ENCODE results near the gene TLX2. TPM values are rescaled to one million over a fixed set of nuclear protein-coding genes. Genes with fewer than 3 reads are reported as not detected.
A peak's percentile ranks its signal among the peaks of the same experiment; 100 is the strongest.

Gene TLX2
- total RNA-seq, 1 donor from 2014 or later, result not detected

DNA sequence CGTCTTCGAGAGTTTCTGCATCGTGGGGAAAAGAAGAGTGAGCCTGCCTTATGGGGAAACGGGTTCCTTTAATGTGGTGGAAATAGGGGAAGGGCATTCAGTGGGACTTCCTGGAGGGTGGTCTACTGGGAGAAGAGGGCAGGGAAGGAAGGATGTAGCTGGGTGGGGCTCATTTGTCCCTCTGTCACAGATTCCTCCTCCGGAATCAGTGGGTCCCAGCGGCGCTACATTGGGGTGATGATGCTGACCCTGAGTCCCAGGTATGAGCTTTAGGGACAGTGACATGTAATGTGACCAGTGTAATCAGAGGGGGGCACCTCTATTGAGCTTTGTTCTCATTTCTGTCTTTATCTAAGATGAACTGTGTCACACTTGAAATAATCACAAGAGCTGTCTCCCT, 17.4 kb downstream of the TLX2 start:
- no peak for DNase-seq (ENCODE audit: low read depth in 2 of 2)

- peak; percentile 67 to 69 for DNase-seq (ENCODE audit: low read depth in 2 of 2)
Observed at GRCh38 chr2:74532222-74532621, 18.0 kb downstream of the TLX2 start.

GRCh38 chr2:74533464-74533863, 19.2 kb downstream of the TLX2 start:
- DNase-seq (ENCODE audit: low read depth in 2 of 2), result no peak

- DNase-seq (ENCODE audit: low read depth in 2 of 2), result no peak
Observed at GRCh38 chr2:74534411-74534810, 20.2 kb downstream of the TLX2 start.

DNA sequence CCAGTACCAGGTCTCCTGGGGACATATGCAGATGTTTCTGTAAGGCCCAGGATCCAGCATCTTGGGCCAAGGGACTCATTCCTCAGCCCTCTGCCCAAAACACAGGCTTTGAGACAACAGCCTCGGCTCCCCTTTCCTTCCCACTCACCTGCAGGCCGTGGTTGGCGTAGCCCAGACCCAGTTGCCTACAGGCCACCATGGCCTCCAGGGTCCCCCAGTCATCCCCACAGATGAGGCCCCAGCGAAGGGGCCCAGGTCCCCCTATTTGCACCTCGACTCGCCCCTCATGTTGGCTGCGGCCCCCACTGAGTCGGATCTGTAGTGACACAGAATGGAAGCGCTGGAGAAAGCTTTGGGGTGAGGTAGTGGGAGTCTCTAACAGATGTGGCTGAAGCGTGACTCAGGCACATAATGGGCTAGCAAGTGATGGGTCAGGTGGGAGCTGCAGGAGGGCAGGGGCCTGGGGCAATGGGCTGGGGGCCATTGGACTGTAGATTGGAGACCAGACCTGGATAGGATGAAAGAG, 21.3 kb downstream of the TLX2 start:
- no peak for DNase-seq (ENCODE audit: low read depth in 2 of 2)

- no peak for DNase-seq (ENCODE audit: low read depth in 2 of 2)
Observed at GRCh38 chr2:74536166-74536950, 22.1 kb downstream of the TLX2 start.

- no peak for DNase-seq (ENCODE audit: low read depth in 2 of 2)
Observed at GRCh38 chr2:74537140-74537539, 22.9 kb downstream of the TLX2 start.

DNA sequence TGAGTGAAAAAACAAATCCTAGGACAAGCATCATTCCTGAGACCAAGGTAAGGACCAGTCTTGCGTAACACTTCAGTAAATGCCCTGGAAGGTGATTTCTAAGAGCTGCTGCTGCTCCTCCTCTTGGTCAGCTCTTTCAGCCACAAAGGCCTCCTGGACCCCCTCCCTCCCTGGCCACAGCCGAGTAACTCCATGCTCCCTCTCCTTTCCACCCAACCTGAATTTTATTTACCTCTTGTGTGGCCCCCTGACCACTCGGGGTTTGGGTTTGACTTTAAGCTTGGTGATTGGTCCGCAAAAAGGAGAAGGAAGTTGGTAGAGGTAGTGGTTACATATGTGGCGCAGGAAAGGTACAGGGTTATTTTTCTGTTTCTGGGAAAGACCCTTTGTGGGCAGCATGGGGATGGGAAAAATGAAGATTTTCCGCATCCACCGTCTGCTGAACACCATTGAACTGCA, 24.7 kb downstream of the TLX2 start:
- DNase-seq (ENCODE audit: low read depth in 2 of 2), result no peak

- DNase-seq (ENCODE audit: low read depth in 2 of 2), result no peak
Observed at GRCh38 chr2:74540291-74540690, 26.0 kb downstream of the TLX2 start.

DNA sequence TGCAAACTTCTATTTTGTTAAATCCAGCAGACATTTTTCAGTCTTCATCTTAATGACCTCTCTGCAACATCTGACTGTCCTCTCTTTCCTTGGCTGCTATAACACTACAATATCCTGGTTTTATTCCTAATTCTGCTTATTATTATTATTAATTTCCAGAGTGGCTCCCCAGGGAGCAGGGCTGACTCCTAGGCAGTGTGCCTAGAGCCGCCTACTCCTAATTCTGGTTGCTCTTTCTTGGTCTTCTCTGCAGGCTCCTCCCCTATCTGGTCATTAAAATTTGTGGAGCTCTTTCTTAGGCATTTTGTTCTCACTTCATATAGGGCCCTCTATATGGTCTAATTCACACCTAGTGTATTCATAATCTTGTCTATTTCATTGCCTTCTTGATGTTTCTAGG, 28.7 kb downstream of the TLX2 start:
- no peak for DNase-seq (ENCODE audit: low read depth in 2 of 2)

GRCh38 chr2:74544634-74545033, 30.4 kb downstream of the TLX2 start:
- no peak for DNase-seq (ENCODE audit: low read depth in 2 of 2)

DNA sequence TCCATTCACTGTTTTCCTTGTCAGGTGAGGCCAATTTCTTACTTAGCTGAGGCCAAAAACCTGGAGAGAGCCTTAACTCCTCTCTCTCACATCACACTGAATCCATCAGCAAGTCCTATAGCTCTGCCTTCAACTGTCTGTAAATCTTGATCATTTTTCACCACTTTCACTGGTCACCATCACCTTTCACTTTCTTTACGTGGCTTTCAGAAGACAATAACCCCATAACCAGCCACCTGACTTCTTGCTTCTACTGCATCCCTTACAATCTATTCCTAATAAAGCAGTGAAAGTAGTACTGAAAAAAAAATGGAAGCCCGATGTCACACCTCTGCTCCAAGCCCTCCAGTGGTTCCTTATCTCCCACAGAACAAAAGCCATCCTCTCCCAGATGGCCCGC, 31.8 kb downstream of the TLX2 start:
- DNase-seq (ENCODE audit: low read depth in 2 of 2), result no peak

DNA sequence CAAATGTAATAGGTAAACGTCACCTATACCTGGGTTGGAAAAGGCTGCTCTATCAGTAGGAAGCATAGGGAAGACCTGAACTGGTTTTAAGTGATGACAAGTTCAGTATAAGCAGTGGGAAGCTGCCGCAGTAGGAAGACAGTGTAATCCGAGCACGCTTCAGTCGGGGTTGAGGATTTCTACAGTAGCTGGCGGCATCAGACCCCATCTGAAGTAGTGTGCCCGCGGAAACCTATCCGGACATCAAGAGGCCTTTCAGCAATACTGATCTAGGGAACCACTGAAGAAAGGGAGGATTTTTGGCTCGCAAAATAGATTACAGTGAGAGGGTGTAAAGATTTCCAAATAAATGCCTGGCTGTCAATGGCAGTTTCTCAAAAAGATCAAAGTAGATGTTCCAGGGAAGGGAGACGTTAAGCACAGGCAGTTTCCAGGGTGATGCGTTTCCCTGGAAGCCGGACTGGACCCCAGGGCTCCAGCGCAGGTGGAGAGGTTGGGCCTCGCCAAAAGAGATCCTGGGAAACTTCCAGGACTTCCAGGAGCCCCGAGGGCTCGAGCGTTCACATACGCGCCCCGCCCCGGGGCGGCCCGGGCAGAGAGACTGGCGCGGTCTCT, 34.1 kb downstream of the TLX2 start:
- no peak for DNase-seq (ENCODE audit: low read depth in 2 of 2)

DNA sequence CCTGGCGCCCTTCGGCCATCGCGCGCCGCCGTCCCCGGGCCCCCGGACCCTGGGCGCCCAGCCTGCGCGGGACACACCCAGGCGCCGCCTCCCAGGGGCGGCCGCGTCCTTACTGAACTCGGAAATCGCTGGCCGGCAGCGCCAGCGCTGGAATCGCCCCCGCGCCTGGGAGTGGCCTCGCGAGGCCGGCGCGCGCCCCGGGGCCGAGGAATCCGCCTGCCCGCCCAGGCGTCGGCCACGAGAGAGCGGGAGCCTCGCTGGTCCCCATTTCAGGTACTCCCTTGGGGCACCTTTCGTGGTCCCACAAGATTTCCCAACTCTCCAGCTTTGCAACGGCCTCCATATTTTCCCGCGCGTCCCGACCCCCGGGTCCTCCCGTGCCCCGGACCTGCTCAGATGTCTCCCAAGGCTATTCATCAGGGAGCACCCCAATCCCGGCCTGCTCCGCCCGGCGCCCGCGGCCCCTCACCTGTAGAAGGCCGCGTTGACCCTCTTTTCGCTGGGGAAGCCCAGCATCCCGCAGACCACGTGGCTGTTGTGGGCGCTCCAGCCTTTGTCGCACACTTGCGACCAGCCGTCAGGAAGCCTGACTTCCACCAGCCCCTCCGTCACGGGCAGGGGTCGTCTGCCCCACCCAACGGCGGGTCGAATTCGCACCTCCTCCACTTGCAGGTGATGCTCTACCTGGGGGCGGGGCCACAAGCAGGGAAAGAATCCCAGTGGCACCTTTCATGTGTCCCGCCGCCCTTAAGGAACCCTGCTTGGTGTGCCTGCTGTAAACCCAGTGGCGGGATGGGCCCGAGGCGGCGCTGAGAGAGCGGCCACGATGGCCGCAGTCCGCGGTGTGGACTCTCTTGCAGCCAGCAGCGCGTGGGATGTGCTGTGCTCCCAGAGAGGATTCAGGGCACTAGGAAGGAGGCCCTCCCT, 34.9 kb downstream of the TLX2 start:
- DNase-seq (ENCODE audit: low read depth in 2 of 2), result peak; percentile 36 to 49

DNA sequence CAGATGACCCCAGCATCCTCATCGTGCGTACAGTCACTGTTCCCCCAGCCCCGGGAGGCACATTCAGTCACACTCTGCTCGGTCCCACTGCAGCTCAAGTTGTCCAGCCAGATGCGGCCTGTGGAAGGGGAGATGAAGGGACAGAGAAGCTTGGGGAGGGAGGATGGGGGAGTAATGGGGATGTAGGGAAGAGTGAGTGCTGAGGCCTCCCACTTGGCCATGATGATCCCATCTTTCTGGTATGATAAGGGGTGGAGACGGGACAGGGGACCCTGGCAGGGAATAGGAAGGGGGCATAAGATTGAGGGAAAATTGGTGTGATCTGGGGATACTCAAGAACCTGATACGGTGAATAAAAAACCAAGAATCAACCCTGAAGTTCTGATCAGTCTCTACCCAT, 36.0 kb downstream of the TLX2 start:
- DNase-seq (ENCODE audit: low read depth in 2 of 2), result no peak

GRCh38 chr2:74551530-74551929, 37.3 kb downstream of the TLX2 start:
- DNase-seq (ENCODE audit: low read depth in 2 of 2), result no peak

- DNase-seq (ENCODE audit: low read depth in 2 of 2), result no peak
Observed at GRCh38 chr2:74551942-74552913, 38.0 kb downstream of the TLX2 start.

DNA sequence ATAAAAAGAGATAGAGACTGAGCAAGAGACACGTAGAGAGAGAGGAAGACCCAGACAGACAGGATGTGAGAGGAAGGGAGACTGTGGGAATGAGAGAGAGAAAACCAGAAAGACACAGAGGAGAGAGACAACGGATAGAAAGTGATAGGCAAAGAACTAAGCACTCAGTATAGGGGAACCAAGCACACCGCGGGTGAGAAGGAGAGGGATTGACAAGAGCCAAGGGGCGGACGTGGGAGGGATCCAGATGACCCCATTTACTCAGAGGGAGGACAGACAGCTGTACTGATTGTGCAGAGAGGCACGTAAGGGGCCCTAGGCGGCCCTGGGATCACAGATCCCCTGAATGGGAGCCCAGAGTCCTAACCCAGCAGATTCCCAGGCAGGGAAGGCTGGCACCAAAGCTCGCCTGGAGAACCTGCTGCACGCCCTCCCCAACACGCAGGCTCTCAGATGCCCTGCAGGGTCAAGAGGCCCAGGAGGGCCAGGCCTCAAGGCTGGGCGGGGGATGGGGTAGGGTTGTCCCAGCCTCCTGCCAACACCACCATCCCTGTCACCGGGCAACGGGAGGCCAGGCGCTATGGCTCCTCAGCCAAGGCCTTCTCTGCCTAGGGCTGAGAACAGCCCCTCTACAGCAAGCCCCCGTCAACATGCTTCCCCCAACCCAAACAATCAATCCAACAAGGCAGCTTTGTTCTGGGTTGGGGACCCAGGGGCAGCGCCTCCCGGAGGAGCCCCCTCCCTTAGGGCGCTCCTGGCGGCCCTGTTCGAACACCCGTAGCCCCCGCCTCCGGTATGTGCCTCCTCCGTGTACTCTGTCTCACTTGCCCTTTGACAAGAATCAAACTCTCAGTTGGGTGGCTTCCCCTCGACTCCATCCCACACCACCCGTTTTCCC, 38.9 kb downstream of the TLX2 start:
- DNase-seq (ENCODE audit: low read depth in 2 of 2), result no peak

All from lung microvascular endothelial cell (primary cell).